Erythroblast (primary cell): ENCODE data around the gene FUT1.

Source experiments
- DNase-seq, 2 experiments: peaks; one replicate each; lab custom pipeline; 2025; lab: John Stamatoyannopoulos, UW
- GATA1 ChIP-seq: IDR thresholded peaks from 2 replicates; pipeline ENCODE4 v1.6.1; 2011; ENCODE audit warnings: low read depth, mild to moderate bottlenecking, control low read depth, low read length, moderate library complexity
- POLR2A ChIP-seq: IDR thresholded peaks from 2 replicates; pipeline ENCODE4 v1.6.1; 2011; ENCODE audit warnings: mild to moderate bottlenecking, low read length

Gene FUT1

GRCh38 chr19:48741129-48741999 is 11.1 kb downstream of the FUT1 start:
- TF ChIP-seq POLR2A = peak; percentile 22
- no peak for TF ChIP-seq GATA1
- peak; percentile 86 to 90 for DNase-seq

DNA sequence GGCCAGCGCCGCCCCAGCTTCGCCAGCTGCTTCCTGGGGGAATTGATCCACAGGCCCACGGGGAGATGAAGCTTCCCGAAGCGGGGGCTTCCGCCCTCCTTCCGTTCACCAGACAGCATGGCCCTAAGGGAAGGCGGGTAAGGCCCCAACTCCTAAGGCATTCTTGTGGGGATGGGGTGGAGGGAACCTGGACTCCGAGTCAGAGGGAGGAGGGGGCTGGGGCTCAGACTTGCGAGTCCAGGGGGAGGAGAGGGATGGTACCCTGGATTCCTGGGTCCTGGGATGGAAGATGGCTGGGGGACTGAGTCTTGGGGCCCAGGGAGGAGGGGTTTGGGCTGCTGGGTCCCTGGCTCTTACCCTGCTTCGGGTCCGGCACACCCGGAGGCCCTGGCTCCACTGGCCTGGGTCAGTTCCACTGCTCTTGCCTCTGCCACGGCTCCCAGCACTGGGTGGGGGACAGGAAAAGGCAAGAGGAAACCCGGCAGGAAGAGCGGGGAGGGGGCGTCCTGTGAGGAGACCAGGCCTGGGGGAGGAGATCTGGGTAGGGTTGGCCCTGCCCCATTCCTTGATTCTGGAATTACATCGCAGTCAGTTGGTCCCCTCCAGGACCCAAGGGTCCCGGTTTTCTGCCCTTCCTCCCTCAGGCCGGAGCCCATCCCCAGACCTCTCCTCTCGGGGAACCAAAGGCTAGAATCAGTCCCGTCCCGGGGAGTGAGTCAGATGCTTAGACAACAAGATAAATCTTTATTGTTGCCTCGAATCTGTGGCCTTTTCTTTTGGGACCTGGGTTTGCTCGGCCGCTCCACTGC is 12.1 kb downstream of the FUT1 start, which contains the start of gene RASIP1:
TSS of gene RASIP1 (minus strand) at position 447 of the 809 bp plus-strand sequence. CDS start at position 119, 328 bp downstream.
- TF ChIP-seq POLR2A (no peak), GATA1 (no peak)
- DNase-seq = no peak

DNA sequence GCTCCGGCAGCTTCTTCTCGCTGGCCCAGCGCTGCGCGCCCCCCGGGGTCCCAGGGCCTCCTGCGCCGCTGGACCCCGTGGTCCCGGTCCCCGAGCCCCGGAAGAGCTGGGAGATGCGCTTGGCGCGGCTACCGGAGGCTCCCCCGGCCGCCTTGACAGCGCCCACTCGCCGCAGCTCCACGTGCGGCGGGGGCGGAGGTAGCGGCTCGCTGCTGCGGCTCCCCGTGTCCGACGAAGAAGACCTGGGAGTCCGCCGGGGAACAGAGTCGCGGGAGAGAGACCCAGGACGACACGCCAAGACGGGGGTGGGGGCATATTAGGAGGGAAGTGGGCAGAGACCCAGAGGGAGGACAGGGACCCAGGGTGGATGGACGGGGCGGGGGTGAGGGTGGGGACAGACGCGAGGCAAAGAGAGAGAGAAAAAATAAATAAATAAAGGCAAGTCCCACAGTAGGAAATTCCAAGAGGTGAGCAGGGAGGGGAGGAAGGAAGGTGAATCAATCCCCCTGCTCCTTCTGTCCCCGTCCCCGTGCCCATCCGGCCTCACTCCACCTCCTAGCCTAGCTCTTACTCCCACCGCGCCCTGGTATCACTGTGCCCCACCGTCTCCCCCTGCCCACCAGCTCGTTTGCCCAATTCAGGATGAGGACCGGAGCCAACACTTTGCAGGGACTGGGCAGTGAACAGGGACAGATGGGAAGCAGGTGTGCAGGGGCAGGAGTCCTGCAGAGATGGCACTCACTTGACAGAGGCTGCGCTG is 12.9 kb downstream of the FUT1 start:
- TF ChIP-seq GATA1 (no peak), POLR2A (peak; percentile 4)
- no peak for DNase-seq

GRCh38 chr19:48738557-48739403 is 13.7 kb downstream of the FUT1 start:
- DNase-seq = peak; percentile 91 to 93
- peak; percentile 36 for TF ChIP-seq POLR2A
- TF ChIP-seq GATA1 = no peak

DNA sequence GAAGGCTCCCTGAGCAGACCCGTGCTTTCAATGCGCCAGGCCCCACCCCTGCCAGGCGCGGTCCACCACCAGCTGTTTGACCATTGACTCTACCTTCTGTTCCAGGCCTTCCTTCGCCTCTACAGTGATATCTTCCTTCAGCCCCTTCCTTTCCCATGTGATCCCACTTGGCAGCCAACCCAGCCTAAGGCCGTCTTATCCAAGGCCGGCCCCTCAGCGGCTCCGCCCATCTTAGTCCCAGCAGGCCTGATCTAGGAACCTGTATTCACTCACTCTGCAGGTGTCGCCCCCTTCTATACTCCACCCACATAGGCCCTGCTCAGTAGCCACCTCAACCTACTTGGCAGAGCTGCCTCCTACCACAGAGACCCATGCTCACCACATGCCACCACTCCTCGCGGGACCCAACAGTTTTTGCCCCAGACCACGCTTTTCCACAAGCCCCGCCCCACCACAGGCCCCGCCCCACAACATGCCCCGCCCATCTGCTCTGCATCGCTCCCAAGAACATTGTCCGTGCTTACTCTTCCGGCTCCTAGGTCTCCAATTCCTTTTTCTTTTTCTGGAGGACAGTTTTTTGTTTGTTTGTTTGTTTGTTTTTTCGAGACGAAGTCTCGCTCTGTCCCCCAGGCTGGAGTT is 15.0 kb downstream of the FUT1 start:
- DNase-seq = no peak
- no peak for TF ChIP-seq GATA1
- TF ChIP-seq POLR2A = no peak

GRCh38 chr19:48735031-48735615 is 17.3 kb downstream of the FUT1 start:
- DNase-seq = no peak
- TF ChIP-seq POLR2A (no peak), GATA1 (no peak)

DNA sequence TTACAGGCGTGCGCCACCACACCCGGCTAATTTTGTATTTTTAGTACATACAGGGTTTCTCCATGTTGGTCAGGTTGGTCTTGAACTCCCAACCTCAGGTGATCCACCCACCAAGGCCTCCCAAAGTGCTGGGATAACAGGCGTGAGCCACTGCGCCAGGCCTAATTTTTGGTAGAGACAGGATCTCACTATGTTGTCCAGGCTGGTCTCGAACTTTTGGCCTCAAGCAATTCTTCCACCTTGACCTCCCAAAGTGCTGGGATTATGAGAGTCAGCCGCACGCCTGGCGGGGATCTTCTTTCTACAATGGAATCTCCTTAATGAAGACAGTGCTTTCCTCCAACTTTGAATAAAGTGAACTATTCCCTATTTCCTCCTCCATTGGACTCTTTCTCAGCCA is 17.8 kb downstream of the FUT1 start:
- no peak for DNase-seq
- no peak for TF ChIP-seq GATA1

DNA sequence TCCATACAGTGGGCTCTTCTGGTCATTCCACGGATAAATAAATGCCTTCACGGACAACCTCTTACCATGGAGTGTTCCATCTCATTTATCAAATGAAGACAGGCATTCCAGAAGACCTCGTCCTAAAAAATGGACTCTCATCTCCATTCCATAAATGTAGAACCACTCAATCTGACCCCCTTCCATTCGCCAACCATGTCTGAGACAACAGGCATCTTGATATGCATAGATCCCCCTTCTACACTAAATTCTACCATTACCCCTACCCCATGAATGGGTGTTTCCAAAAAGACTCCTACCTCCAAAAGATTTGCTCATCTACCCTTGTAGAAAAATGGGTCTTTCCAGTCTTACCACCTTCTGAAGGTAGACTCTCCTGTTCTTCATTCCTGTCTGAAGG is 21.0 kb downstream of the FUT1 start:
- no peak for DNase-seq
- no peak for TF ChIP-seq POLR2A
- no peak for TF ChIP-seq GATA1

DNA sequence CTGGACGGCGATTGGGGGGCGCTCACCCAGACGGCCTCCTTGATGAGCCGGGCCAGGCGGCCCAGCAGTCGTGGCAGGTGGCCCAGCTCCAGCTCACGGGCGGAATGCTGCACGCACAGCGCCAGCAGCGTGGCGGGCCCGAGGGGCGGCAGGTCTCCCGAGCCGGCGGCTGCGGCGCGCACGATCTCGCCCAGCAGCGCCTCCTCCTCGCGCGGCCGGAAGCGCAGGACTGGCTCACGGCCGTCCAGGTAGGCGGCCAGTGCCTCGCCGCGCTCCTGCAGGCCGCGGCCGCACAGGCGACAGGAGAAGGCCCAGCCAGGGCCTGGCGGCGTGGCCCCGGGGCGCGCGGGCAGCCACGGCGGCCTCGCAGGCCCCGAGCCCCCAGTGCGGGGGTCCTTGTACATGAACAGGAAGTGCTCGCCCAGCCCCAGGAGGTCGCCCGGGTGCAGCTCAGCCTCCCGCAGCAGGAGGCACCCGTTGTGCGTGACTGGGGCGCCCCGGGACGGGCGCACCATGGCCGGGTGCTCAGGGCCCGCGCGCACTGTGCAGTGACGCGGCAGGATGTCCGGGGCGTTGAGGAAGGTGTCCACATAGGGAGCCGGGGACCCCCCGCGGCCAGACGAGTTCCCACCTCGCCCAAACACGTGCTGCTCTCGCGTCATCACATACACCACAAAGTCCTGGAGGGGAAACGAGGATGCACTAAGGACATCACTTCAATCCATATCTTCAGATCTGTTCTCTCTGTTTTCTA is 23.4 kb downstream of the FUT1 start:
- TF ChIP-seq POLR2A = no peak
- no peak for DNase-seq

DNA sequence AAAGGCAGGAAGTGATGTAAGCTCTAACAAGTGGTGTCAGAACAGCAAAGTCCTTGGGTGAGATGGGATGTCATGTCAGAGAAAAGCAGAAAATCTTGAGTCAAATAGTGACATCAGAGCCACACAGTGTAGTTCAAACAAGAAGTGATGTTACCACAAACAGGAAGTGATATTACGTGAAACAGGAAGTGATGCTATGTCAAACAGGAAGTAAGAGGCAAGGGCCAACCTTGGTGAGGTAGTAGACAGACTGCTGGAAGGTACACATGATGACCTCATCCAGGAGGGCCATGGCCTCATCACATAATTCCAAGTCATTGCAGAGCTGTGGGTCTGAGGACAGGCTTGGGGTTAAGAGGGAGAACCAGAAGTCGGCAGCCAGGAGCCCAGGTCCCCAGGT is 25.9 kb downstream of the FUT1 start:
- DNase-seq = no peak
- TF ChIP-seq GATA1 (no peak), POLR2A (no peak)
